HUES64 (cell line): ENCODE measurements around the gene ARNT2.
A peak's percentile ranks its signal among the peaks of the same experiment; 100 is the strongest.
"Not testable (repeated sequence)": the region's sequence is repeated elsewhere in the genome, so short reads cannot be mapped to it uniquely, and the experiment has no call there.

Experiments
- H3K27ac ChIP-seq: 2 replicates; pipeline ENCODE4 v1.7.0; 2013; ENCODE audit warnings: low read depth, low read length, inconsistent platforms
- H3K27me3 ChIP-seq: 2 replicates; pipeline ENCODE4 v1.6.1; 2013; ENCODE audit warnings: mild to moderate bottlenecking, low read length; ENCODE audit not compliant: insufficient read depth
- H3K36me3 ChIP-seq: 2 replicates; pipeline ENCODE4 v1.6.1; 2013; ENCODE audit warnings: mild to moderate bottlenecking, low read length; ENCODE audit not compliant: insufficient read depth
- H3K4me1 ChIP-seq: 2 replicates; pipeline ENCODE4 v1.6.1; 2013; ENCODE audit warnings: mild to moderate bottlenecking, low read length, moderate library complexity; ENCODE audit not compliant: insufficient read depth
- H3K4me3 ChIP-seq: 2 replicates; pipeline ENCODE4 v1.5.1; 2013; ENCODE audit warnings: mild to moderate bottlenecking, low read length, moderate library complexity
- H3K9ac ChIP-seq: 2 replicates; pipeline ENCODE4 v1.6.1; 2013; ENCODE audit warnings: mild to moderate bottlenecking, low read depth, low read length
- H3K9me3 ChIP-seq: 2 replicates; pipeline ENCODE4 v1.6.1; 2013; ENCODE audit warnings: low read depth, low read length; ENCODE audit not compliant: insufficient read depth
- WGBS: fragments of 150-250, 120-280 bp; methylation state at CpG from one replicate; pipeline ENCODE4 v1.1.7; 2013; ENCODE audit warnings: missing lambda C conversion rate; 5-methylcytosine and 5-hydroxymethylcytosine counted together

Gene ARNT2

DNA sequence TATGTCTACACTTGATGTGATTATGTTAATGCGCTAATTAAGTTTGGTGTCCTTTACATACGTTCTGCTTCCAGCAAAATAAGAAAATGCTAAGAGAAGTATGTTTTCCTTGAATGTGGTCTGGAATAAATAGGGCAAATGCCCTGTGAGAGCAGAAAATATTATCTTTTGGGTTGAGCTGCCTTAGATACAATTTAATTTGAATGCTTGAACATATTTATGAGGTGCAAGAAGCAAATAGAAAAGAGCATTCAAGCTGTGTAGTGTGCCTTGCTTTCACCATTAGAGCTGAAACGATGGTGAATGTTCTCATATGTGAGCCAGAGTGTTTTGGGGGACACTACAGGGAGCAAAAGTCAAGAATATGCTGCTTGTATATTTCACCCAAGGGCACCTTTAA lies 15.9 kb upstream of the ARNT2 start:
- H3K9ac ChIP-seq = no peak overlapping the region
- H3K4me3 ChIP-seq = no peak overlapping the region
- H3K9me3 ChIP-seq = no peaks in the 10 kb centered on the region
- H3K27me3 ChIP-seq = no peaks in the 10 kb centered on the region
- WGBS = 97% methylated on average over 3 of the region's 3 CpGs
- no peaks in the 10 kb centered on the region for H3K36me3 ChIP-seq
- no peak overlapping the region for H3K27ac ChIP-seq
- peaks cover 21% of the 10 kb centered on the region for H3K4me1 ChIP-seq

- 100% methylated on average over 1 of the region's 1 CpG for WGBS
- Histone ChIP-seq H3K27me3 (no peaks in the 10 kb centered on the region), H3K9ac (no peak overlapping the region), H3K36me3 (no peaks in the 10 kb centered on the region), H3K9me3 (no peaks in the 10 kb centered on the region), H3K4me3 (no peak overlapping the region), H3K27ac (no peak overlapping the region), H3K4me1 (peaks cover 21% of the 10 kb centered on the region)
Observed at GRCh38 chr15:80389370-80389769, 14.8 kb upstream of the ARNT2 start.

GRCh38 chr15:80390942-80391341 lies 13.2 kb upstream of the ARNT2 start:
- peaks cover 23% of the 10 kb centered on the region for H3K4me1 ChIP-seq
- not testable (repeated sequence) for H3K27ac ChIP-seq, H3K9ac ChIP-seq, H3K9me3 ChIP-seq, H3K4me3 ChIP-seq, H3K36me3 ChIP-seq, H3K27me3 ChIP-seq
- 100% methylated on average over 1 of the region's 1 CpG for WGBS

DNA sequence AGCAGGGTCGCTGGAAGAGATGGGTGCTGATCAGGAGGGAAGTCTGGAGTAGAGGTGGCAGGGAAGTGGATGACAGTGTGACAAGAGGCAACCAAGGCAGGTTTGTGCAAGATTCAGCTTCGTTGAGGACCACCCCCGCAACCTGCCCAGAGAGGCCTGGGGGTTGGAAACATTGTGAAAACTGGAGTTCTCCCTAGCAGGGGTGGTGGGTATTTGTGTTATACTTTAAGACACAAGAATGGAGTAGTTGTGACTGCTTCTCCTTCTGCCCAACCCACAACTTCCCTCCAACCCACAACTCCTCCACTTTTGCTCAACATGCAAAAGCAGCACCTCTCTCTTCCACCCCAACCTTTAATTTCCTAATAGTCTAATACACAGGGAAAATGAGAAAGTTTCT lies 8.6 kb upstream of the ARNT2 start:
- H3K27ac ChIP-seq = no peak overlapping the region
- no peaks in the 10 kb centered on the region for H3K36me3 ChIP-seq
- no peaks in the 10 kb centered on the region; the same call in 1 of the 2 replicates for H3K27me3 ChIP-seq
- H3K4me1 ChIP-seq = 0 out of 2 replicates have a peak, but pooled peaks cover 10% of the 10 kb centered on the region
- H3K9me3 ChIP-seq = no peaks in the 10 kb centered on the region
- 91% methylated on average over 3 of the region's 3 CpGs for WGBS
- no peak overlapping the region for H3K4me3 ChIP-seq
- H3K9ac ChIP-seq = no peak overlapping the region

DNA sequence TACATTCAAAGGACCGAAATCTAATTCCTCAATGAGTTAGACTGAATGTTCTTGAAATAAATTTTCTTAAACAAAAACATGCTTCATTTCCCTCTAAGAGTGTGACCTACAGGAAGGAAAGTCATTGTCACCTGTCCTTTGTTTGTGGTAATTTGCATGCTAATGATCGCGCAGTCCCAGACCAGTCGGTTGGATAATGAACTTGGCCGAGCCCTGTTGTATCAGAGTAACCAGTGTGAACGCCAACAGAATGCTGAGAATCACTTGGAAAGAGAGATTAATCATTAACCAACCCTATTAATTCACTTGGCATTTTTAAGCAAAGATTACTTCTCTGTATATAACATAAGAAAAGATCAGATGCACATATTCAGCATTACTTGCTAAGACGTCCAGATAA lies 8.1 kb upstream of the ARNT2 start:
- Histone ChIP-seq H3K9ac (no peak overlapping the region), H3K36me3 (no peaks in the 10 kb centered on the region), H3K27me3 (no peaks in the 10 kb centered on the region; the same call in 1 of the 2 replicates), H3K4me1 (0 out of 2 replicates have a peak, but pooled peaks cover 10% of the 10 kb centered on the region), H3K27ac (no peak overlapping the region), H3K4me3 (no peak overlapping the region), H3K9me3 (no peaks in the 10 kb centered on the region)
- WGBS = 73% methylated on average over 7 of the region's 7 CpGs

DNA sequence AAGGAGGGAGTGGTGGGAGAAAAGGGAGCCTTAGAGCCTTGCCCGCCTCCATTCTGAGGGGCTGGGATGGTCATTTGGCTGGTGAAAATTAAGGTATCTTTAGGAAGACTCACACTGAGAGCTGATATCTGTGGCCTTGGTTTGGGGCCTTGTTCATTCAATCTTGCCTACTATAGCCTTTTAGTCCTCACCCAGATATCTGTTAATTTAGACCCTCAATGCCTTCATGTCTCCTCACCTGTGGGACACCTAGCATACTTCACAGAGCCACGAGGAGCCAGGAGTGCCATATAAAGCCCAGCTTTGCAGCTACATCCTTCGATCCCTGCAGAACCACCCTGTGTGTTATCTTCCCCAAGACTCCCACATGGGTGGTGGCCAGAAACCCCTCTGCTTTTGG lies 4.7 kb upstream of the ARNT2 start:
- no peaks in the 10 kb centered on the region for H3K36me3 ChIP-seq
- no peaks in the 10 kb centered on the region for H3K9me3 ChIP-seq
- no peak overlapping the region for H3K4me3 ChIP-seq
- H3K4me1 ChIP-seq = 0 out of 2 replicates have a peak, but pooled peaks cover 13% of the 10 kb centered on the region
- peaks cover 16% of the 10 kb centered on the region for H3K27me3 ChIP-seq
- 89% methylated on average over 3 of the region's 3 CpGs for WGBS
- H3K27ac ChIP-seq = no peak overlapping the region
- H3K9ac ChIP-seq = no peak overlapping the region

DNA sequence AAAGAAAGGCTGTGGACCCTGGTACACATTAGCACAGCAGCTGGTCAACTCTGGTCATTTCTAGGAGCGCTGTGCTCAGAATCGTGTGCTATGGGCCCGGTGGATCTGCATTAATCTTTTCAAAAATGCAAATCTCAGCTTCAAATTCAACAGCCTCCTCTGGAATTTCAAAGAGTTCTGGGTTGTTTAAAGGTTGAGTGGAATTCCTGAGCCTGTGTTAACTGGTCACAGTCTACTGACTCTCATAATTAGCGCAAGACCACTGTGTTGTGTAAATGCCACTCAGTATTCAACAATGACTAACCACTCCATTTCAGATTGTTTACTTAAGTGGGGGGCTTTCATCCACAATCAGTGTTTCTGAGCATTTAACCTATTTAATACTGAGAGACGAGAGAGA lies 2.7 kb upstream of the ARNT2 start:
- no peaks in the 10 kb centered on the region for H3K36me3 ChIP-seq
- H3K4me1 ChIP-seq = peaks cover 7% of the 10 kb centered on the region; the same call in 1 of the 2 replicates
- H3K4me3 ChIP-seq = no peak overlapping the region
- WGBS = 95% methylated on average over 5 of the region's 5 CpGs
- no peak overlapping the region for H3K9ac ChIP-seq
- peaks cover 34% of the 10 kb centered on the region for H3K27me3 ChIP-seq
- no peak overlapping the region for H3K27ac ChIP-seq
- no peaks in the 10 kb centered on the region for H3K9me3 ChIP-seq

DNA sequence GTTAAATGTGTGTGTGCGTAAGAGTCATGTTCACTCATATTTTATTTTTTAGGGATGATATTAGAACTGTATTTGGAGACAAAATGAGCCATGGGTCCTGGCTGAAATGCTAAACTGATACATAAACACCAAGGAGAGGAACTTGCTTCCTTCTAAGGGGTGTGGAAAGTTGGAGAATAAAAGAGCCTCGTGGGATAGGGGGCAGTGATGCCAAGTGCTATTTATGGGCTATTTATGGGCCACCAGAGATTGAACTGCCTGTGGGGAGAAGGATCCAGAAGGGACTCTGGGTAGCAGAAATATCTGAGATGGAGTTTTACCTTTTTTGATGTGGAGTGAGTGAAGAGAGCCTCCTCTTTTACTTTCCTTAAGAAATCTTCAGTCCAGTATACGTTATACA lies 1.8 kb upstream of the ARNT2 start:
- Histone ChIP-seq H3K36me3 (no peaks in the 10 kb centered on the region), H3K4me1 (peaks cover 7% of the 10 kb centered on the region; the same call in 1 of the 2 replicates), H3K9ac (no peak overlapping the region), H3K27ac (no peak overlapping the region), H3K4me3 (no peak overlapping the region), H3K27me3 (peaks cover 38% of the 10 kb centered on the region), H3K9me3 (no peaks in the 10 kb centered on the region)
- 90% methylated on average over 3 of the region's 3 CpGs for WGBS

DNA sequence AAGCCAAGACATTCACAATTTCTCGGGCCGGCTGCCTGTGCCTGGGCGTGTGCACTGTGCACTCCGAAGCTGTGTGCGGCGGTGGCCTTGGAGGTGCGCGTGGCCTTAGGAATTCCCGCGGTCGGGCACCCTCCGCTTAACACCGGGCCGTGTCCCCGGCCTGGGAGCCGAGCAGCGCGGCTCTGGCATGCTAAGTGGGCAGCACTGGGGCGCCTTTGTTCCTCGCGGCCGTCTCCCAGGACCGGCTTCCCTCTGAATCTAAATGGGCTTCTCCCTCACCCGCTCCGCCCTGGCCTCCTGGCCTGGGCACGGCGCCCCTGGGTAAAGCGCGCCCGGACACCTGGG lies 498 bp upstream of the ARNT2 start:
- H3K27ac ChIP-seq = no peak overlapping the region
- 2% methylated on average over 30 of the region's 30 CpGs for WGBS

GRCh38 chr15:80404761-80405553 lies 775 bp downstream of the ARNT2 start:
- H3K9ac ChIP-seq = peak overlapping the region; percentile 92
- WGBS = 6% methylated on average over 33 of the region's 33 CpGs

More for the DNA sequence above, 498 bp upstream of the ARNT2 start:
- Histone ChIP-seq H3K36me3 (no peaks in the 10 kb centered on the region), H3K9me3 (no peaks in the 10 kb centered on the region), H3K4me3 (peak overlapping the region; percentile 71), H3K4me1 (peaks cover 7% of the 10 kb centered on the region; the same call in 1 of the 2 replicates), H3K27me3 (peaks cover 38% of the 10 kb centered on the region), H3K9ac (peak overlapping the region; percentile 92)

GRCh38 chr15:80405554-80405850 lies 1.3 kb downstream of the ARNT2 start:
- peaks cover 38% of the 10 kb centered on the region for H3K27me3 ChIP-seq
- no peak overlapping the region for H3K9ac ChIP-seq
- H3K4me1 ChIP-seq = peaks cover 7% of the 10 kb centered on the region; the same call in 1 of the 2 replicates
- WGBS = 80% methylated on average over 4 of the region's 4 CpGs
- H3K36me3 ChIP-seq = no peaks in the 10 kb centered on the region
- H3K9me3 ChIP-seq = no peaks in the 10 kb centered on the region
- no peak overlapping the region for H3K27ac ChIP-seq
- peak overlapping the region; percentile 71 for H3K4me3 ChIP-seq

More at GRCh38 chr15:80404761-80405553, 775 bp downstream of the ARNT2 start:
- Histone ChIP-seq H3K4me1 (peaks cover 7% of the 10 kb centered on the region; the same call in 1 of the 2 replicates), H3K9me3 (no peaks in the 10 kb centered on the region), H3K36me3 (no peaks in the 10 kb centered on the region), H3K27ac (no peak overlapping the region), H3K27me3 (peaks cover 38% of the 10 kb centered on the region), H3K4me3 (peak overlapping the region; percentile 71)
